HG03354 (cell line): ENCODE measurements around the gene FAM110D.

ENCODE experiments used
- ATAC-seq: cut with Tn5 transposase; IDR thresholded peaks from one replicate; pipeline ENCODE4 v1.9.1; 2021; ENCODE audit warnings: mild to moderate bottlenecking; ENCODE audit not compliant: unreplicated experiment, poor library complexity, severe bottlenecking

The FAM110D gene

DNA sequence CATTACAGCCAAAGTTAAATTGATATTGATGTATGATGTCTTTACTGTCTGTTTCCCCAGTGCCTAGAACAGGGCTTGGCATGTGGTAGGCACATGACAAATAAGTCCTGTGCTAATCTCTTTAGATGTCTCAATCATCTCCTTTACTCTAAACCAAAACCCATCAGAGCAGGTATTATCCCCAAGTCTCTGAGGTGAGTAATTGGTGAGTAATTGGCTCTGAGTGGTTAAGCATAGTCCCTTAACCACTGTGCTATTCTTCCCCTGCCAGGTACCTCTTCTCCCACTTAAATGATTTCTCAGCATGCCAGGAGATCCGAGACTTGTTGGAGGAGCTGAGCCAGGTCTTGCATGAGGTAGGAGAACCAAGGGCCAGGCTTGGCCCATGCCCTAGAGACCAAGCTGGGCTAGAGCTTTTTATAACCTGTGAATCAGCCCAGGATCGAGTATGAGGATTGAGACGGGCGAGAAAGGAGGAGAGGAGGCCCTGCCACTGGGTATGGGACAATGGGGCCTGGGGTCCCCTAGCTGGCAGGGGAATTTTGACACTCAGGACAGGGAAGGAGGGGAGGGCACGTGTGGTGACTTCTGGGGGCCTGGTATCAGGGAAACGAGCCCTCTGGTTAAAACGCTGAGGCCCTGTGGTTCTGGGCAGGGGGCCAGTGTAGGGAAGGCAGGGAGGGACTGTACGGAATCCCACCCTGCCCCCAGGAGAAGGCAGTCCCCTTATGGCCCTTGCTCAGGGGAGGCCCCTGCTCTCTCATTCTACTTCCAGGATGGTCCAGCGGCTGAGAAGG, 22.9 kb downstream of the FAM110D start:
- ATAC-seq: no peak

DNA sequence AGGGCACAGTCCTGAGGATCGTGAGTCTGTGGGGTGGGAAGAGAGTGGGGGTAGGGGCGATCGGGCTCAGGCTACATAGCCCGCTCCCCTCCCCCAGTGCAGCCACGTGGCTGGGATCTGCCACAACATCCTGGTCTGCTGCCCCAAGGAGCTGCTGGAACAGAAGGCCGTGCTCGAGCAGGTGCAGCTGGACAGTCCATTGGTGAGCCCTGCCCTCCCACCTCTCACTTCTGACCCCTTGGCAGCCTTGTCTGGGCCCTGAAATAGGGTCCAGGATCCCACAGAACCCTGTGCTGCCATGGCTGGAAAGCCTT, 23.5 kb downstream of the FAM110D start:
- ATAC-seq: no peak

DNA sequence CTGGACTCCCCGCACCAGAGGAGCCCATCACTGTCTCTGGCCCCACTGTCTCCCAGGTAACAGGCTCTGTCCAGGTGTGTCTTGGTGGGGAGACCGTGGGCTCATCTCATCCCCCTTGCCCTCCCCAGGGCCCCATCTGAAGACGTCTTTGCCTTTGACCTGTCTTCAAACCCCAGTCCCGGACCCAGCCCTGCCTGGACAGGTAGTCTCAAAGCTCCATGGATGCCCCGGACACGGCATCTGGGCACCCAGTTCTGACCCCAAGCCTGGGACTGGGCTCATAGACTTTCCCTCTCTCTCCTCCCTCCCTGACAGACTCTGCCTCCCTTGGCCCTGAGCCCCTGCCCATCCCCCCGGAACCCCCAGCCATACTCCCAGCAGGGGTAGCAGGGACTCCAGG, 25.2 kb downstream of the FAM110D start:
- ATAC-seq: no peak

DNA sequence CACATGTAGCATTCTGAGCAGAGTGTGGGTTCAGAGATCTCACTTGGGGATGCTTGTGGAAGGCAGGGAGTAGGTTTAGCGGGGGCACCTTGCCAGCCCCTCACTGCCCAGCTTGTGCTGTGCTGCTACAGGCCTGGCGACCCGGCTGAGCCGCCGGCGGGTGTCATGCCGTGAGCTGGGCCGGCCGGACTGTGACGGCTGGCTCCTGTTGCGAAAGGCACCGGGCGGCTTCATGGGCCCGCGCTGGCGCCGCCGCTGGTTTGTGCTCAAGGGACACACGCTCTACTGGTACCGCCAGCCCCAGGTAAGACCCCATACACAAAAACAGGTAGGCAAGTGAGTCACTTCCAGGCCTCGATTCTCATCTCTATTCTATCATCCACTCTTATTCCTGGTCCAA, 26.0 kb downstream of the FAM110D start:
- no peak for ATAC-seq

DNA sequence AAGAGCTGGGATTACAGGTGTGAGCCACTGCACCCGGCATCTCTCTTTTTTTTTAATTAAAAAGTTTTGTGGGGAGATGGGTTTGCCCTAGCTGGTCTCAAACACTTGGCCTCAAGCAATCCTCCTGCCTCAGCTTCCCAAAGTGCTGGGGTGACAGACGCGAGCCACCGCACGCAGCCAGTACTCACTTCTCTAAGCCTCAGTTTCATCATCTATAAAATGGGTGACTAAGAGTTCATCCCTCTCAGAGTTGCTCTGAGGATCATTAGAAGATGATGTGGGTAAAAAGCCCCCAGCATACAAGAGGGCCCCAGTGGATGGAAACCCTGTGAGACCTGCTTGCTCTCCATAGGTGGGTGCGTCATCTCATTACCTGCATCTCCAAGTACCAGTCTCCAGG, 29.0 kb downstream of the FAM110D start:
- ATAC-seq: no peak

DNA sequence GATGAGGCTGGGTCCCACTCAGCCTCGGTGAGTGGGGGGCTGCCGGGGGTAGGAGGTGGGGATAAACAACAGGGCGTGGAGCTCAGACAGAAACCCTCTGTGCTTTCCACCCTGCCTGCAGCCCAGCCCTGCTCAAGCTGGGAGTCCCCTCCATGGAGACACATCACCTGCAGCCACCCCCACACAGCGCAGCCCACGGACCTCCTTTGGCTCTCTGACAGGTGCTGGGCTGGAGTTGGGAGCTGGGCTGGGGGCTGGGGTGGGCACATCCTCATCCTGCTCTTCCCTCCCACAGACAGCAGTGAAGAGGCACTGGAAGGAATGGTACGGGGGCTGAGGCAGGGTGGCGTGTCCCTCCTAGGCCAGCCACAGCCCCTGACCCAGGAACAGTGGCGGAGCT, 29.6 kb downstream of the FAM110D start:
- no peak for ATAC-seq

DNA sequence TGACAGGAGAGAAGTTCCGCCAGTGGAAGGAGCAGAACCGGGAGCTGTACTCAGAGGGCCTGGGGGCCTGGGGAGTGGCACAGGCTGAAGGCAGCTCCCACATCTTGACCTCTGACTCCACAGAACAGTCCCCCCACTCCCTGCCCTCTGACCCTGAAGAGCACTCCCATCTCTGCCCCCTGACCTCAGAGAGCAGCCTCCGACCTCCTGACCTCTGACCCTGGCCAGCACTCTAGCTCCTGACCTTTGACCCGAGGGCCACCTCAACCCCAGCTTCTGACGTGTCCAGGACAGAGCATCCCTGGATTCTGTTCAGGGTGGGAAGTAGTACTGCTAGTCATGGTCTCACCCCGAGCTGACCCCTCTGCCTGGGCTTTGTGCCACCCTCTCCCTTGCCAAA, 30.5 kb downstream of the FAM110D start:
- ATAC-seq: no peak

DNA sequence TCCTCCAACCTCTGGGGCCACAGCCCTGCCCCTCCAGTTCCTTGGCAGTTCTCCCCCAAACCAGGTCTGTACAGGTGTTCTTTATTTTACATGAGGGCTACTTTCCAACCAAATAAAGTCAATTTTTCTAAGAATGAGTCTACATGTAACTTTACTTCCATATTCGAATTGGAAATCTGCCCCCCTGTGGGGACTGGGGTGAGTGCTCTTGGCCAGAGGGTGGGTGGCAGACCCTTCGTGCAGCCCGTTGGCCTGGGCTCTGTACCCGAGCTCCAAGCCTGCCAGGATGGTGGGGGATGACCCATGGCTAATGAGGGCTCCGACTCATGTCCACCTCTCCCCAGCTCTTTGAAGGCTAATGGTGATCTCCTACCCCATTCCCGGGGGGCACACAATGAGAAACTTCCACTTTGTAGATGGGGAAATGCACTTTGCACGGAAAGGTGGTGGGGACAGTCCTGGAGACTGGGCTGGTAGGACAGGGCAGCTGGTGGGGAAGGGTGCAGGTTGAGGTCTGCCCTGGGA, 30.9 kb downstream of the FAM110D start:
- no peak for ATAC-seq

DNA sequence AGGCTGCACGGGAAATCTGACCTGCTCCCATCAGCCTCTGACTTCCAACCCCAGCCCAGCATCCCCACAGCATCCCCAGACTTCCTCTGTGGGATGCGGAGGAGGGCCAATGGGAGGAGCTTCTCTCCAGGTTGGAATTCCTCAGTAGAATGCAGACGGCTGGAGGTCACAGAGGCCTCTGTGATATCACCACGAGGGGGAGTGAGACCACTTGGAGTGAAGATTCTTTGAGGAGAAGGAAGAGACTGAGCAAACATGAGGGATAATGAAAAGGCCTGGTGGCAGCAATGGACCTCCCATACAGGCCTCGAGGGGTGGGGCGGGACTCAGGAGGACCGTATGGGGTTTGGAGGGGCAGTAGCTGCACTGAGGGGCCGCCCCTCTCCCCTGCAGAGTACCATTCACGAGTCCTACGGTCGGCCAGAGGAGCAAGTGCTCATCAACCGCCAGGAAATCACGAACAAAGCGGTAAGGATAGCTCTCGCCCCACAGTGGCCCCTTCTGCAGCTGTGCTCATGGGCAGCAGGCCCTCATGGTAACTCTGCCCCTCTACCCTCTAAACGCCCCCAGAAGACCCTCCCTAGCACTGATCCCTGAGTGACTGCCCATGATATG, 31.6 kb downstream of the FAM110D start, which contains the start of gene CATSPER4:
Gene CATSPER4 (plus strand): TSS at position 230 of the 615 bp plus-strand sequence. CDS start 26 bp downstream, at position 256.
- no peak for ATAC-seq

DNA sequence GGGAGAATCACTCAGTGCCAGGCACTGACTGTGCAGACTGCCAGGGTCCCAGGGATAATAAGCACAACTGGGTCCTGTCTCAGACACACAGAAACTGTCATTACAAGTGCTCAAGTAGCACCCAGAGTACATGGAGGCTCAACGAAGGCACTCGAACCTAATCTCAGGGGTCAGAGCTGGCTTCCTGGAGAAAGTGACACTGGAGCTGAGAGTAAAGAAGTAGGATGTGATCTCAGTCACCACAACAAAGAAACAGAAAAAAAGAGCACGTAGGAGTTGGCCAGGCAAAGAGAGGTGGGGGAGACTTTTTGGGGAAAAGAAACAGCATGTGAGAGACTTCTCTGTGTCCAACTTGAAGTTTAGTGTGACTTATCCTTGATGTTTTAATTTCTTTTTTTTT, 32.9 kb downstream of the FAM110D start:
- ATAC-seq: no peak

DNA sequence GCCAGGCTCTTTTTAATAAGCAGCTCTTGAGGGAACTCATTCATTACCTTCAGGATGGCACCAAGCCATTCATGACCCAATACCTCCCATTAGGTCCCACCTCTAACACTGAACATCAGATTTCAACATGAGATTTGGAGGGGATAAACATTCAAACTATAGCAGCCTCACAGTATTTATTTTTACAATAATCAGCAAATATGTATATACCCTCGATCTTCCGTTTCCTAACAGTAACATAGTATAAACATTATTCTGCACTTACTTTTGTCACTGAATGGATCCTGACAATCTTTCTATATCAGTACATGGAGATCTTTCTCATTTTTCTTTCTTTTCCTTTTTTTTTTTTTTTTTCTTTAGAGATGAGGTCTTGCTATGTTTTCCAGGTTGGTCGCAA, 36.9 kb downstream of the FAM110D start:
- no peak for ATAC-seq

DNA sequence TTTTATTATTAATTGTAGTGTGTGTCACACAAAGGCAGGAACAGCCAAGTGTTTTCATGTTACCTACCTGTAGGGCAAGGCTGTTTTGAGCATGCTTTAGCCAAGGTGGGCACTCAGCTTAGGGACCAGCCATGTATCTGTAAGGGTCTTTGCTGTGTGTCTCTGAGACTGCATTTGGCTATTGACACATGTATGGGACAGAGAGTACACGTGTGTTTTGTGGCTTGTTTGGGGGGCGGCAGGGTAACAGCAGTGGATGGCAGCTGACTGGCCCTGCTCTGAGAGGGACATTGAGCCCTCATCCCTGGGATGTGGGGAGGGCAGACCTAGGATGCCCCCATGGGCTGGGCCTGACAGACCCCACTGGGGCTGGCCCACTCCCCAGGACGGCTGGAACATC, 38.4 kb downstream of the FAM110D start:
- no peak for ATAC-seq

DNA sequence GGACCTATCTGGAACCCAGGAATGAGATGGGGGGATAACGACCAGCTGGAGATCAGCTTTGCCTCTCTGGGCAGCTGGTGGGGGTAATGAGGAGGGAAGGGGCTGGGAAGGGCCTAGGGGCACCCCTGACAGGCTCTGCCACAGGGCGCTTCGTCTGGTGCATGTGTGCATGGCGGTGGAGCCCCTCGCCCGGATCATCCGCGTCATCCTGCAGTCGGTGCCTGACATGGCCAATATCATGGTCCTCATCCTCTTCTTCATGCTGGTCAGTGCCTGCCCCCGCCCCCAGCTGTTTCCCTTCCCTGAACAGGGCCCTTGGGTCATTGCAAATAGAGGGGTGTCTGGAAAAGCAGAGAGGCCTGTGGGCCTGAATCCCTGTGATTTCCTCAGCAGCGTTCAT, 38.9 kb downstream of the FAM110D start:
- no peak for ATAC-seq

DNA sequence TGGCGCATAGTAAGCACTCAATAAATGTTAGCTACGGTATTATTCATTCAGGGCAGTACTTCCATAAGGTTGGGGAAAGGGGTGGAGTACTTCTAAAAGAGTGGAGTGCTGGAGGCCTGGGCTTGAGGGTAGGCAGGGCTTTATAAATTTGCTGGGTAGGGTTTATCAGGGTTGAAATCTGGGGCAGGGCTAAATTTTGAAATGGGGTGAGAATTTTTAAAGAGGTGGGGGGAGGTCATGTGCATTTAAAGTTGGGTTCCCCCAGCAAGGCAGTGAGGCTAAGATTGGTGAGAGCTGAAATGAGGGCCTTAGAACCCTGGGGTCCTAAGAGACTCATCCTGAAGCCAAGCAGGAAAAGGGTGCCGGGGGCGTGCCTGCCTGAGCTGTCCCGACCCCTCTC, 41.5 kb downstream of the FAM110D start:
- no peak for ATAC-seq

DNA sequence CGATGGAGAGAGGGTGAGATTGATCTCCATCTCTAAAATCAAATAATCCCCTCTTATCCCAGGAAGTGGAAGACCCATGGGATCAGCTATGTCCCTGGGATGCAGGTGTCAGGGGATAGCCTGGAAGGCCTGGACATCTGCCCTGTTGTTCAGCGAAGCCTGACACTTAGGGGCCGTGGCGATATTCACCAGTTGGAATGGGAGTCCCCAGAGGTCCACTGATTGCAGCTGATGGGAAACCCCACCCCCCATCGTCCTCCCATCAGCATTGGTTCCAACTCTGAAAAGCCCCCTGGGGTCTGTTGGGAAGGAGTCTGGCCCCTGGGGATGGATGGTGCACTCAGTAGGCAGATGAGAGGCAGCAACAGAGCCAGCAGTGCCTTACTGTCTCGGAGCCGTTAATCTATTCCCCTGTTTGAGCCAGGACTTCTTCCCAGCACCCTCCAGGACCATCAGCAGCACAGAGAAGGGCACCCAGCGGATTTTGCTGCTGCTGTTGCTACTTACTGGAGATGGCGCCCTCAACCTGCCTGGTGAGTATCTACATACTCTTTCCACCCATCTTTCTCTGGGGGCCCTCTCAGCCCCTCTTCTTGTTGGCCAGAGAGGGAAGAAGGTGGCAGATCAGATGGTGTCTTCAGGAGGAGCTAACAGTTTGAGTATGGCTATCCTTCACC, 44.9 kb downstream of the FAM110D start:
- no peak for ATAC-seq

DNA sequence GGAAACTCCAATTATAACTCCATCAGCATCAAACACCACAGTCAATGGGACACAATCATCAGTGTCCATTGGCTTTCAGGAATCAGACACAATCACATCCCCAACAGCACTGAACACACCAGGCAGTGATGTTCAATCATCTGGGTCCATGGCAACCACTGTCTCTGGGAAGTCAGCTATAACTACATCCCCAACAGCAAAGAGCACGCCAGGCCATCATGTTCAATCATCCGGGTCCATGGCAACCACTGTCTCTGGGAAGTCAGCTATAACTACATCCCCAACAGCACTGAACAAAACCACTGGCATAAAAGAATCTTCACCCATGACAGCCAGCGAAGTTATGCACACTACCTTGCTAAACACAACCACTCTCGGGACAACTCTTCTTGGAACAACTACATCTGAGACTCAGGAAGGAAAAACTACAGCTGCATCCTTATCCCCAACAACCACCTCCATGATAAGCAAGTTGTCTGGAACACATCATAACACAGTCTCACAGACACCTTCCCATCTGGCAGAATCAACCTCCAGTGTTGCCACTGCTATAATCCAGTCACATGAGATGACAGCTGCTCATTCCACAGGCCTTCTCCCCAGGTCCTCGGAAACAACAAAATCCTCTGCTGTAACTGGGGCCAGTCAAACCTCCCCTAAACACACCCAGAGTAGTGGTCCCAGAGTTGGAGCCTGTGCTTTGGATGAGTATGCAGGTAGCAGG, 51.4 kb downstream of the FAM110D start:
- no peak for ATAC-seq

DNA sequence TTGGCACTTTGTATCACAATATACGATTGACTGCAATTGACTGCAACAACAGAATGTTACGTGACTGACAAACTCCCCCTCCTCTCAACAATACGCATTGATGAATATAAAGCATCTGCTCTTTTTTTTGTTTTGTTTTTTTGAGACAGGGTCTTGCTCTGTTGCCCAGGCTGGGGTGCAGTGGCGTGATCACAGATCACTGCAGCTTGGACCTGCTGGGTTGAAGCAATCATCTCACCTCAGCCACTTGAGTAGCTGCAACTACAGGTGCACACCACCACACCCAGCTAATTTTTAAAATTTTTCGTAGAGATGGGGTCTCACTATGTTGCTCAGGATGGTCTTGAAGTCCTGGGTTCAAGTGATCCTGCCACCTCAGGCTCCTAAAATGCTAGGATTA, 53.8 kb downstream of the FAM110D start:
- no peak for ATAC-seq

DNA sequence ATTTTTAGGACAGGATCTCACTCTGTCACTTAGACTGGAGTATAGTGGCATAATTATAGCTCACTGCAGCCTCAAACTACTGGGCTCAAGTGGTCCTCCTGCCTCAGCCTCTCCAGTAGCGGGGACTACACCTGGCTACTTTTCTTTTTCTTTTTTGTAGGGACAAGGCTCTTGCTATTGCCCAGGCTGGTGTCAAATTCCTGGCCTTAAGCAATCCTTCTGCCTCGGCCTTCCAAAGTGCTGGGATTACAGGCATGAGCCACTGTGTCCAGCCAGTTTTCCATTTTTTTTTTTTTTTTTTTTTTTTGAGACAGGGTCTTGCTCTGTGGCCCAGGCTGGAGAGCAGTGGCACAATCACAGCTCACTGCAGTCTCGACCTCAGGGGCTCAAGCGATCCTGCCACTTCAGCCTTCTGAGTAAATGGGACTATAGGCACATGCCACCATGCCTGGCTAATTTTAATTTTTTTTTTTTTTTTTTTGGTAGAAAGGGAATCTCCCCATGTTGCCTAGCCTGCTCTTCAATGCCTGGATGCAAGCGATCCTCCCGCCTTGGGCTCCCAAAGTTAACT, 54.5 kb downstream of the FAM110D start:
- no peak for ATAC-seq
